RWPE1 (cell line): ENCODE results near the gene SLIT3.

Source experiments
- CTCF ChIA-PET: fragments of 350-600 bp; sonication (Branson Sonifier 250); formaldehyde crosslinking; extraction: SDS; loops from one replicate; lab custom pipeline; 2021; lab: Yijun Ruan, JAX
- POLR2A ChIA-PET: fragments of 400-600 bp; formaldehyde crosslinking; extraction: SDS; loops from one replicate; lab custom pipeline; 2020; ENCODE audit warnings: antibody characterized with exemption; ENCODE audit not compliant: low non-redundant PET; lab: Yijun Ruan, JAX
- DNase-seq: peaks from one replicate; pipeline ENCODE4 v3.0.0; 2012; ENCODE audit warnings: low spot score
- H3K27ac ChIP-seq: fragments of 450-650 bp; 2 replicates; pipeline ENCODE4 v1.5.1; 2017
- TF ChIP-seq, protein P1 (sequence below): fragments of 450-650 bp; conservative IDR thresholded peaks from 2 replicates; pipeline ENCODE4 v1.5.1; 2017; ENCODE audit warnings: low read depth, mild to moderate bottlenecking

The SLIT3 gene

DNA sequence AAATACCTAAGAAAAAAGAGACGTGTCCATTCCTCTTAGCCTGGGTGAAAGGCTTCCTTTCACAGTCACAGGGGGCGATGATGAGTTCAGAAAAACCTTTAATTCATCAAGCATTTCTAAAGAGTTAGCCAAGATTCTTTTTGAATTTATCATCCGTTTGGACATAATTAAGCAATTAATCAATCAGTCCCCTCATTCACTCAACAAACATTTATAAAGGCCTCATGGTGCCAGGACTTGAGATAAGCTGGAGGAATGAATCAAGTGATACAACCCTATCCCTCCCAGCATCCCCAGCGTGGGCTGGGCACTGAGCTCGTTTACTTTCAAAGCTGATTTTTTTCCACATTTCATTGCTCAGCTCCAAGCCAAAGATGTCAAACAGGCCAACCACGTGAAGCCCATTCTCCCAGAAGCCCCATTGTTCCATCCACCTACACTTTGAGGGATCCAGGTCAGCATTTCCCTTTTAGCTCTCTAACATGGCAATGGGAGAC is 140.5 kb downstream of the SLIT3 start:
- TF ChIP-seq, protein P1, sequence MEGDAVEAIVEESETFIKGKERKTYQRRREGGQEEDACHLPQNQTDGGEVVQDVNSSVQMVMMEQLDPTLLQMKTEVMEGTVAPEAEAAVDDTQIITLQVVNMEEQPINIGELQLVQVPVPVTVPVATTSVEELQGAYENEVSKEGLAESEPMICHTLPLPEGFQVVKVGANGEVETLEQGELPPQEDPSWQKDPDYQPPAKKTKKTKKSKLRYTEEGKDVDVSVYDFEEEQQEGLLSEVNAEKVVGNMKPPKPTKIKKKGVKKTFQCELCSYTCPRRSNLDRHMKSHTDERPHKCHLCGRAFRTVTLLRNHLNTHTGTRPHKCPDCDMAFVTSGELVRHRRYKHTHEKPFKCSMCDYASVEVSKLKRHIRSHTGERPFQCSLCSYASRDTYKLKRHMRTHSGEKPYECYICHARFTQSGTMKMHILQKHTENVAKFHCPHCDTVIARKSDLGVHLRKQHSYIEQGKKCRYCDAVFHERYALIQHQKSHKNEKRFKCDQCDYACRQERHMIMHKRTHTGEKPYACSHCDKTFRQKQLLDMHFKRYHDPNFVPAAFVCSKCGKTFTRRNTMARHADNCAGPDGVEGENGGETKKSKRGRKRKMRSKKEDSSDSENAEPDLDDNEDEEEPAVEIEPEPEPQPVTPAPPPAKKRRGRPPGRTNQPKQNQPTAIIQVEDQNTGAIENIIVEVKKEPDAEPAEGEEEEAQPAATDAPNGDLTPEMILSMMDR: no peak
- POLR2A ChIA-PET: no interaction called here
- peak overlapping the region; percentile 91 for H3K27ac ChIP-seq
- CTCF ChIA-PET: interaction anchor here (0.6 kb wide), 1 partner anchor 9 kb away, joined by 3 read pairs; no protein-coding TSS in a partner anchor
- no peak for DNase-seq

DNA sequence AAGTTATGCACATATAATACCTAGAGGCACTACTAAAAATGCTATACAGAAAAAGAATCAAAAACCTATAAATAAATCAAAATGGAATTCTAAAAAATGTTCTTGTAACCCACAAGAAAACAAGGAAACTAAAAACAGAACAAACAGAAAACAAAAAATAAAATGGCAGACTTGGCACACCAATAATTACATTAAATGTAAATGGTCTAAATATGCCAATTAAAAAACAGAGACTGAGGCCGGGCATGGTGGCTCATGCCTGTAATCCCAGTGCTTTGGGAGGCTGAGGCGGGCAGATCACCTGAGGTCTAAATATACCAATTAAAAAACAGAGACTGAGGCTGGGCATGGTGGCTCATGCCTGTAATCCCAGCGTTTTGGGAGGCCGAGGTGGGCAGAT is 142.2 kb downstream of the SLIT3 start:
- no peak for DNase-seq
- ChIA-PET CTCF (no interaction called here), POLR2A (no interaction called here)
- no peak overlapping the region for H3K27ac ChIP-seq
- TF ChIP-seq, protein P1: no peak

DNA sequence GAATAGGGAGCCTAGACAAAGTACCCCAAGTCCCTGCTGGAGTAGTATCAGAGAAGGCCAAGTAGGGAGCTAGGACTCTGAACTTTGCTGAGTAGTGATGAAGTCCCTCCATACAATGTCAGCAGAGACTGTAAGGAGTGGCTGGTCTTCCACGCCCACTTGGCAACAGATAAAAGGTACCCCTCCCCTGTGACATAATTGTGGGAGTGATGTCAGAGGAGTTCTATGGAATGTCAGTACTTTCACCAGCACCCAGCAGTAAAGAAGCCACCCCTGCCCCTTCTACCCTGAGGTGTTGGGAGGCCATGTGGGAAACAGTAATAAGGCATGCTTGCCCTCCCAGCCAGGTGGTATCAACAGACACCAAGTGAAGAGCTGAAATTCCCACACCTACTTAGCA is 143.9 kb downstream of the SLIT3 start:
- TF ChIP-seq, protein P1: no peak
- ChIA-PET CTCF (interaction anchor here (0.6 kb wide), 1 partner anchor 891 kb away, joined by 4 read pairs; no protein-coding TSS in a partner anchor), POLR2A (no interaction called here)
- H3K27ac ChIP-seq: no peak overlapping the region
- DNase-seq: no peak

DNA sequence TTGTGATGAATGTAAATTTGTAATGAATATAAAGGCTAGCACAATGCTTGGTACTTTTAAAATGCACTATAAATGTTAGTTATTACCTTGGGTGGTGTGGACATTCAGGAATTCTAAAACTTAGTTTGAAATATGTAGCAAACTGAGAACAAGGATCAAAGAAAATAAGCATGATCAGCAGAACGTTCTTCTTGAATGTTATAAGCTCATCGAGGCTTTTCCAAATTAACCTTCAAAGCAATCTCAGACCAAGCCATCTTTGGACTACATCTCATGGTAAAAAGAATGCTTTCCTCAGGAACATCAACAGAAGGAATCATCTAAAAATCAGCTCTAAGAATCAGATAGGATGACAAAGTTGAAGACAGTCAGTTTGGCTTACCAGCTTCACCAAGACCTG is 146.3 kb downstream of the SLIT3 start:
- DNase-seq: no peak
- no peak overlapping the region for H3K27ac ChIP-seq
- TF ChIP-seq, protein P1: no peak
- POLR2A ChIA-PET: no interaction called here
- CTCF ChIA-PET: no interaction called here

DNA sequence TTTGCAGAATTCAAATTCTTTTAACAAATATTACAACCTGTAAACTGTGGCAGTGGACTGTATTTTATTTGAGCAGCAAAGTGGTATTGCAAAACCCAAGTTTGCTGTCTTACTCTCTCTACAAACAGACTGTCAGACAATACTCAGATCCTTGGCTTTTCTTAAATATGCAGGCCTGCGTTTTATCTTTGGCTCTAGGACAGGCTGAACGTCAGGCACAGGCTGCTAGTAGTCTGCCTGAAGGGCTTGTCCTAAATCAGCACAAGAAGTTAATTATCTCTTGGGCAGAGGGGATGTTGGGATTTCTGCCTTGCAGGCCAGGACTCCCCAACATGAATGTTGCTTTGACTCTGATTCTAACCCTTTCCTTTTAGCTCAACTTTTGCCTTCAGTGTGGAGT is 147.5 kb downstream of the SLIT3 start:
- no peak for DNase-seq
- H3K27ac ChIP-seq: no peak overlapping the region
- ChIA-PET CTCF (no interaction called here), POLR2A (no interaction called here)
- TF ChIP-seq, protein P1: no peak

DNA sequence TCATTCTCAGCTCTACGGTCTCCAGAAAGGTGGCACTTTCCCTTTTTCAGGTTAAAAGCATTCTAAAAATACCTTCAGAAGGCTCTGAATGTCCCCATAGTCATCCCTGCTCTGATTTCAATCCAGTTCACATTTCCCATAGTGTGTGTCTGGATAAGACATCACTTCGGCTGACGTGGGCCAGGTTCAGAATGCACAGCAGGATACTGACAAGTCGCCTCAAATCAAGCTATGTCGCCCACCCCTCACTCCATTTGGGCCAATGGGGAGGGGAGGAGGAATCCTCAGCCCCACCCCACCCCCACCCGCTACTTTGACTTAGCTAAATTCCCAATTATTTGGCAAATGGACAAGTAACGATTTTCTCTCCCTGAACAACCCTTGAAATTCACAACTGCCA is 148.0 kb downstream of the SLIT3 start:
- no peak overlapping the region for H3K27ac ChIP-seq
- POLR2A ChIA-PET: no interaction called here
- DNase-seq: no peak
- TF ChIP-seq, protein P1: no peak
- CTCF ChIA-PET: no interaction called here
